Astrocyte (in vitro differentiated cells and primary cell): ENCODE data around the gene PI4KB. TPM values are rescaled to one million over a fixed set of nuclear protein-coding genes. Genes with fewer than 3 reads are reported as not detected.

Experiments used
- DNase-seq: peaks from one replicate; pipeline ENCODE4 v3.0.0-alpha.2; 2010; ENCODE audit warnings: low read depth
- FAIRE-seq: peaks from 2 replicates; lab custom pipeline; 2011; peaks lifted over from hg19 to GRCh38; lab: Jason Lieb, UNC
- H2AFZ ChIP-seq: 2 replicates; pipeline ENCODE4 v1.6.0; 2012; ENCODE audit warnings: low read depth, low read length, inconsistent platforms
- H3K27ac ChIP-seq: 2 replicates; pipeline ENCODE4 v1.5.1; 2011; ENCODE audit warnings: low read depth, low read length, inconsistent platforms
- H3K27me3 ChIP-seq: 2 replicates; pipeline ENCODE4 v1.6.0; 2011; ENCODE audit warnings: low read length, inconsistent platforms; ENCODE audit not compliant: insufficient read depth
- H3K36me3 ChIP-seq: 2 replicates; pipeline ENCODE4 v1.5.1; 2011; ENCODE audit warnings: low read length, inconsistent platforms; ENCODE audit not compliant: insufficient read depth
- H3K4me1 ChIP-seq: 2 replicates; pipeline ENCODE4 v1.5.1; 2011; ENCODE audit warnings: low read length, inconsistent platforms; ENCODE audit not compliant: insufficient read depth
- H3K4me2 ChIP-seq: 2 replicates; pipeline ENCODE4 v1.6.0; 2012; ENCODE audit warnings: low read length, inconsistent platforms
- H3K4me3 ChIP-seq: 2 replicates; pipeline ENCODE4 v1.5.1; 2011; ENCODE audit warnings: low read depth, mild to moderate bottlenecking, low read length, inconsistent platforms; ENCODE audit not compliant: insufficient read depth
- H3K79me2 ChIP-seq: 2 replicates; pipeline ENCODE4 v1.6.0; 2012; ENCODE audit warnings: mild to moderate bottlenecking, low read length, inconsistent platforms; ENCODE audit not compliant: insufficient read depth
- H3K9ac ChIP-seq: 2 replicates; pipeline ENCODE4 v1.6.0; 2012; ENCODE audit warnings: mild to moderate bottlenecking, low read length, inconsistent platforms
- H3K9me3 ChIP-seq: 2 replicates; pipeline ENCODE4 v1.5.1; 2012; ENCODE audit warnings: low read depth, mild to moderate bottlenecking, low read length, inconsistent platforms; ENCODE audit not compliant: insufficient read depth
- H4K20me1 ChIP-seq: 2 replicates; pipeline ENCODE4 v1.6.0; 2012; ENCODE audit warnings: low read length, inconsistent platforms; ENCODE audit not compliant: insufficient read depth
- H3K27ac Mint-ChIP-seq: one replicate; pipeline ENCODE4 v1.8.0; 2021; ENCODE audit warnings: mild to moderate bottlenecking, mixed read lengths; ENCODE audit not compliant: unreplicated experiment
- H3K27me3 Mint-ChIP-seq: one replicate; pipeline ENCODE4 v1.8.0; 2021; ENCODE audit warnings: low read depth, mixed read lengths; ENCODE audit not compliant: unreplicated experiment
- H3K36me3 Mint-ChIP-seq: one replicate; pipeline ENCODE4 v1.8.0; 2021; ENCODE audit warnings: low read depth, mixed read lengths; ENCODE audit not compliant: unreplicated experiment
- H3K4me1 Mint-ChIP-seq: one replicate; pipeline ENCODE4 v1.8.0; 2021; ENCODE audit warnings: low read depth, mixed read lengths; ENCODE audit not compliant: unreplicated experiment
- H3K4me3 Mint-ChIP-seq: one replicate; pipeline ENCODE4 v1.8.0; 2021; ENCODE audit warnings: mild to moderate bottlenecking, moderate library complexity, mixed read lengths; ENCODE audit not compliant: unreplicated experiment
- H3K9me3 Mint-ChIP-seq: one replicate; pipeline ENCODE4 v1.8.0; 2021; ENCODE audit warnings: mild to moderate bottlenecking, mixed read lengths; ENCODE audit not compliant: unreplicated experiment
- EZH2 ChIP-seq: IDR thresholded peaks from 2 replicates; pipeline ENCODE4 v1.6.1; 2012; ENCODE audit warnings: mild to moderate bottlenecking, low read length, inconsistent platforms; ENCODE audit not compliant: insufficient read depth
- total RNA-seq: library from RNA; stranded (reverse); gene quantifications from 2 replicates; pipeline ENCODE4 v1.2.1, GENCODE V29; 2021
- TF ChIP-seq, protein P1 (sequence below): IDR thresholded peaks from 2 replicates; pipeline ENCODE4 v1.5.1; 2011; ENCODE audit warnings: low read depth, mild to moderate bottlenecking, inconsistent platforms, low read length, moderate library complexity; ENCODE audit not compliant: insufficient read depth

The PI4KB gene
- total RNA-seq, 1 donor from 2014 or later = 67.8 TPM

DNA sequence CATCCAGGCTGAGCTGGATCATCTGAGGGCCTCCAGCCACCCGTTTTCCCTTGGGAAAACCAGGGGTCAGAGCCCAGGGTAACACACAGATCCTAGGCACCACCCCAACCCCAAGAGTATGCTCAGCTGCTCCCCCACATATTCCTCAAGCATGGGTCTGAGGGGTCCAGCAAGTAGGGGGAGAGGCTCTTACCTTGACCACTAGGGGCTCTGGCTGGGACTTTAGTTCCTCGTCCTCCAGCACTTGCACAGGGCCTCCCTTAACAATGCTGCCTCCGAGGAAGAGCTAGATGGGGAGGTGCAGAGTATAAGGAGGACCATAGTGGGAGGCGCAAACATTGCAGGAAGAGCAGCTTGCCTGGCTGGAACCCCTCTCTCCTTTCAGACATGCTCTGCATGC lies 37.8 kb upstream of the PI4KB start:
- Mint-ChIP-seq H3K4me3 (no peak overlapping the region), H3K9me3 (peaks cover 38% of the 10 kb centered on the region), H3K27ac (no peak overlapping the region), H3K27me3 (peaks cover 6% of the 10 kb centered on the region), H3K4me1 (no peaks in the 10 kb centered on the region), H3K36me3 (peaks cover 21% of the 10 kb centered on the region)
- DNase-seq (no peak), FAIRE-seq (no peak)
- no peak overlapping the region for H2AFZ ChIP-seq
- no peak overlapping the region for H3K4me3 ChIP-seq
- H3K36me3 ChIP-seq = no peaks in the 10 kb centered on the region
- H3K27me3 ChIP-seq = no peaks in the 10 kb centered on the region
- peaks cover 5% of the 10 kb centered on the region for H3K9me3 ChIP-seq
- no peaks in the 10 kb centered on the region for H3K4me1 ChIP-seq
- no peaks in the 10 kb centered on the region for H3K79me2 ChIP-seq
- H3K4me2 ChIP-seq = no peak overlapping the region
- H4K20me1 ChIP-seq = no peaks in the 10 kb centered on the region
- no peak for TF ChIP-seq EZH2
- TF ChIP-seq, protein P1, sequence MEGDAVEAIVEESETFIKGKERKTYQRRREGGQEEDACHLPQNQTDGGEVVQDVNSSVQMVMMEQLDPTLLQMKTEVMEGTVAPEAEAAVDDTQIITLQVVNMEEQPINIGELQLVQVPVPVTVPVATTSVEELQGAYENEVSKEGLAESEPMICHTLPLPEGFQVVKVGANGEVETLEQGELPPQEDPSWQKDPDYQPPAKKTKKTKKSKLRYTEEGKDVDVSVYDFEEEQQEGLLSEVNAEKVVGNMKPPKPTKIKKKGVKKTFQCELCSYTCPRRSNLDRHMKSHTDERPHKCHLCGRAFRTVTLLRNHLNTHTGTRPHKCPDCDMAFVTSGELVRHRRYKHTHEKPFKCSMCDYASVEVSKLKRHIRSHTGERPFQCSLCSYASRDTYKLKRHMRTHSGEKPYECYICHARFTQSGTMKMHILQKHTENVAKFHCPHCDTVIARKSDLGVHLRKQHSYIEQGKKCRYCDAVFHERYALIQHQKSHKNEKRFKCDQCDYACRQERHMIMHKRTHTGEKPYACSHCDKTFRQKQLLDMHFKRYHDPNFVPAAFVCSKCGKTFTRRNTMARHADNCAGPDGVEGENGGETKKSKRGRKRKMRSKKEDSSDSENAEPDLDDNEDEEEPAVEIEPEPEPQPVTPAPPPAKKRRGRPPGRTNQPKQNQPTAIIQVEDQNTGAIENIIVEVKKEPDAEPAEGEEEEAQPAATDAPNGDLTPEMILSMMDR = no peak
- no peak overlapping the region for H3K27ac ChIP-seq
- no peak overlapping the region for H3K9ac ChIP-seq

DNA sequence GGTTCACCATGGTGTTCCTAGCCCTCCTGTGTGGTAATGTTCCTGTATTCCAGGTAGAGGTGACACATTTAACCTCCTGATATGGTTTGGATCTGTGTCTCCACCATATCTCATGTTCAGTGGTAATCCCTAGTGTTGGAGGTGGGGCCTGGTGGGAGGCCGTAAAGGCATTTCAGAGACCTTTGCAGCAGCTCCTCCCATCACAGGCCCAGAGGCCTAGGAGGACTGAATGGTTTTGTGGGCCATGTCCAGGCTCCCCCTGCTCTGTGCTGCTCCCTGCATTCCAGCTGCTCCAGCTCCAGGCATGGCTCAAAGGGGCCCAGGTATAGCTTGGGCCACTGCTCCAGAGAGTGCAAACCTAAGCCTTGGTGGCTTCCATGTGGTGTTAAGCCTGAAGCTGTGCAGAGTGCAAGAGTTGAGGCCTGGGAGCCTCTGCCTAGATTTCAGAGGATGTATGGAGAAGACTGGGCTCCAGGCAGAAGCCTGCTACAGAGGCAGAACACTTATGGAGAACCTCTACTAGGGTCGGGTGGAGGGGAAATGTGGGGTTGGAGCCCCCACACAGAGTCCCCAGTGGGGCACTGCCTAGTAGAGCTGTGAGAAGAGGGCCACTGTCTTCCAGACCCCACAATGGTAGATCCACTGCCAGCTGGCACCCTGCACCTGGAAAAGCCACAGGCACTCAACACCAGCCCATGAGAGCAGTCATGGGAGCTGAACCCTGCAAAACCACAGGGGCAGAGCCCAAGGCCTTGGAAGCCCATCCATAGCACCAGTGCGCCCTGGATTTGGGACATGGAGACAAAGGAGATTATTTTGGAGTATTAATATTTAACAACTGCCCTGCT lies 35.3 kb upstream of the PI4KB start:
- no peak overlapping the region for H3K9ac ChIP-seq

More for the DNA sequence above, 35.3 kb upstream of the PI4KB start:
- Histone ChIP-seq H4K20me1 (no peaks in the 10 kb centered on the region), H3K27ac (no peak overlapping the region), H3K27me3 (no peaks in the 10 kb centered on the region), H3K79me2 (no peaks in the 10 kb centered on the region), H3K4me1 (no peaks in the 10 kb centered on the region), H2AFZ (no peak overlapping the region), H3K36me3 (no peaks in the 10 kb centered on the region), H3K9me3 (peaks cover 5% of the 10 kb centered on the region), H3K4me2 (no peak overlapping the region), H3K4me3 (no peak overlapping the region)
- Mint-ChIP-seq H3K4me3 (no peak overlapping the region), H3K27me3 (peaks cover 6% of the 10 kb centered on the region), H3K9me3 (peaks cover 38% of the 10 kb centered on the region), H3K27ac (no peak overlapping the region), H3K36me3 (peaks cover 21% of the 10 kb centered on the region), H3K4me1 (no peaks in the 10 kb centered on the region)
- no peak for DNase-seq
- no peak for TF ChIP-seq EZH2
- TF ChIP-seq, protein P1 = no peak
- no peak for FAIRE-seq
